HFFc6 (cell line): ENCODE measurements around the gene ADAMTS9. TPM values are rescaled to one million over a fixed set of nuclear protein-coding genes. Genes with fewer than 3 reads are reported as not detected.

Experiments
- DNase-seq: peaks from one replicate; pipeline ENCODE4 v3.0.0-alpha.2; 2018
- H3K27ac Mint-ChIP-seq: 2 replicates; pipeline ENCODE4 v1.8.0; 2020; ENCODE audit warnings: mild to moderate bottlenecking, mixed read lengths
- H3K27me3 Mint-ChIP-seq: 2 replicates; pipeline ENCODE4 v1.8.0; 2021; ENCODE audit warnings: mild to moderate bottlenecking, moderate library complexity, mixed read lengths; ENCODE audit not compliant: insufficient read depth
- H3K36me3 Mint-ChIP-seq: 2 replicates; pipeline ENCODE4 v1.8.0; 2021; ENCODE audit warnings: low read depth, mixed read lengths
- H3K4me1 Mint-ChIP-seq: 2 replicates; pipeline ENCODE4 v1.8.0; 2020; ENCODE audit warnings: low read depth, mixed read lengths
- H3K4me3 Mint-ChIP-seq: 2 replicates; pipeline ENCODE4 v1.8.0; 2020; ENCODE audit warnings: mild to moderate bottlenecking, moderate library complexity, mixed read lengths
- H3K9me3 Mint-ChIP-seq: 2 replicates; pipeline ENCODE4 v1.8.0; 2020; ENCODE audit warnings: mild to moderate bottlenecking, mixed read lengths
- total RNA-seq, 6 experiments: library from RNA; stranded (reverse); fragmentation: NEBNext Ultra II Directional; extraction: Animal tissue kit (Norgen Biotek cat#: 25700); gene quantifications; 2 replicates in 1 of 6; 3 replicates in 5 of 6; pipeline ENCODE4 v1.2.3, GENCODE V29; 2021
- TF ChIP-seq, protein P1 (sequence below): fragments of 200-600 bp; sonication (generic); IDR thresholded peaks from 2 replicates; pipeline ENCODE4 v1.5.0; 2021; ENCODE audit warnings: antibody characterized with exemption, mild to moderate bottlenecking

Gene ADAMTS9
- total RNA-seq, 6 experiments from 2014 or later = 0.07 to 0.14 (median 0.12) TPM; not detected in 1

DNA sequence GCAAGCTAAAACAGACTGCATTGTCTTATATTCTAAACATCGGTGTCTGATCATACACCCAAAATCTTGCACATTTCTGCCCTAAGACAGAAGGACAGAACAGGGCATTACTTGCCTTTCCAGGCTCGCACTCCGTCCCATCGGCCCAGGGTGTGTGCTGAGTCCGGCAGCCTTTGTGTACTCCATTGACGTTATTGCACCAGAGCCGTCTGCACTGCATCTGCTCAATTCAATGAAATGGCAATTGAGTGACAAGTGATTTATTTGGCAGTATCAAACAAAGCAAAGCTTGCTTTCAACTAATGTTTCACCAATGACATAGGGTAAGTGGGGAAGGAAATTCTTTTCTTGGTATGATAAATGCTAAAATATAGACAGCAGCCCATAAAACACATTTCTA, 40.0 kb downstream of the ADAMTS9 start:
- H3K4me1 Mint-ChIP-seq = no peaks in the 10 kb centered on the region; the same call in 1 of the 2 replicates
- TF ChIP-seq, protein P1, sequence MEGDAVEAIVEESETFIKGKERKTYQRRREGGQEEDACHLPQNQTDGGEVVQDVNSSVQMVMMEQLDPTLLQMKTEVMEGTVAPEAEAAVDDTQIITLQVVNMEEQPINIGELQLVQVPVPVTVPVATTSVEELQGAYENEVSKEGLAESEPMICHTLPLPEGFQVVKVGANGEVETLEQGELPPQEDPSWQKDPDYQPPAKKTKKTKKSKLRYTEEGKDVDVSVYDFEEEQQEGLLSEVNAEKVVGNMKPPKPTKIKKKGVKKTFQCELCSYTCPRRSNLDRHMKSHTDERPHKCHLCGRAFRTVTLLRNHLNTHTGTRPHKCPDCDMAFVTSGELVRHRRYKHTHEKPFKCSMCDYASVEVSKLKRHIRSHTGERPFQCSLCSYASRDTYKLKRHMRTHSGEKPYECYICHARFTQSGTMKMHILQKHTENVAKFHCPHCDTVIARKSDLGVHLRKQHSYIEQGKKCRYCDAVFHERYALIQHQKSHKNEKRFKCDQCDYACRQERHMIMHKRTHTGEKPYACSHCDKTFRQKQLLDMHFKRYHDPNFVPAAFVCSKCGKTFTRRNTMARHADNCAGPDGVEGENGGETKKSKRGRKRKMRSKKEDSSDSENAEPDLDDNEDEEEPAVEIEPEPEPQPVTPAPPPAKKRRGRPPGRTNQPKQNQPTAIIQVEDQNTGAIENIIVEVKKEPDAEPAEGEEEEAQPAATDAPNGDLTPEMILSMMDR = no peak
- H3K27ac Mint-ChIP-seq = no peak overlapping the region

DNA sequence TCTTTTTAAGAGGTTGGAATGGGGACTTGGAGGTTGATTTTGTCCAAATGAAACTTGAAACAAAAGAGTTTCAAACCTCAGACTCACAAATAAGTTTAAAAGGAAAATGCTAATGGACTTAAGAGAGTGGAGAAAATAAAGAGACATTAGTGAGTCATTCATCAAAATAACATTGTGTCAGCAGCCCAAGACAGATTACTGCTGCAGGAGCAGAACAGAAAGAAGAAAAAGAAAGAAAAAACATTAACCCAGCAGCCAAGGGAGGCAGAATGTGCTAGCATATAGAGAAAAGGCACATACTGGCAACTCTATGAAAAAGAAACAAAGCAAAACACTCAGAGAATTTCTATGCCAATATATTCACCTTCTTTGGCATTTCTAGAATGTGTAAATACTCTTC, 42.6 kb downstream of the ADAMTS9 start:
- Mint-ChIP-seq H3K9me3 (no peaks in the 10 kb centered on the region), H3K36me3 (no peaks in the 10 kb centered on the region), H3K4me3 (no peak overlapping the region), H3K4me1 (no peaks in the 10 kb centered on the region; the same call in 1 of the 2 replicates), H3K27ac (no peak overlapping the region), H3K27me3 (peaks cover 3% of the 10 kb centered on the region)
- no peak for DNase-seq
- TF ChIP-seq, protein P1 = no peak

More for the DNA sequence above, 40.0 kb downstream of the ADAMTS9 start:
- Mint-ChIP-seq H3K4me3 (no peak overlapping the region), H3K27me3 (peaks cover 2% of the 10 kb centered on the region; the same call in 1 of the 2 replicates), H3K36me3 (no peaks in the 10 kb centered on the region), H3K9me3 (no peaks in the 10 kb centered on the region)
- no peak for DNase-seq

DNA sequence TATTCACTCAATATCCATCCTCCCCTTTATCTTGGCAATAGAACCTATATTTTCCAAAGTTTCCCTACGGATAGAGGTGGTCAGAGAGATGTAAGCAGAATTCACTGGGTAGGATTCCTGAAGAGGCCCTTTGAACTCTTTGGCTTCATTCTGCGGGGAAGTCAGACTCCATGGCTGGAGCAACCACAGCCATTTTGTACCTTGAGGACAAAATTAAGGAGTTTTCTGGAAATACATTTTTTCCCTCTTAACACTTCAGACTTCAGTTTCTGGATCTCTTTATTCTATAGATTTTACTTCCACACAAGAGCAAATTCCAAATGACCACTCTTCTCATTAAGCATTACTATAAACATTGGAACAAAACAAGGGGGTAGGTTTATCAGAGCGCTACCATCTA, 43.3 kb downstream of the ADAMTS9 start:
- TF ChIP-seq, protein P1 = no peak
- DNase-seq = no peak
- Mint-ChIP-seq H3K27ac (no peak overlapping the region), H3K9me3 (no peaks in the 10 kb centered on the region), H3K27me3 (peaks cover 3% of the 10 kb centered on the region), H3K4me3 (no peak overlapping the region), H3K4me1 (no peaks in the 10 kb centered on the region; the same call in 1 of the 2 replicates), H3K36me3 (no peaks in the 10 kb centered on the region)

DNA sequence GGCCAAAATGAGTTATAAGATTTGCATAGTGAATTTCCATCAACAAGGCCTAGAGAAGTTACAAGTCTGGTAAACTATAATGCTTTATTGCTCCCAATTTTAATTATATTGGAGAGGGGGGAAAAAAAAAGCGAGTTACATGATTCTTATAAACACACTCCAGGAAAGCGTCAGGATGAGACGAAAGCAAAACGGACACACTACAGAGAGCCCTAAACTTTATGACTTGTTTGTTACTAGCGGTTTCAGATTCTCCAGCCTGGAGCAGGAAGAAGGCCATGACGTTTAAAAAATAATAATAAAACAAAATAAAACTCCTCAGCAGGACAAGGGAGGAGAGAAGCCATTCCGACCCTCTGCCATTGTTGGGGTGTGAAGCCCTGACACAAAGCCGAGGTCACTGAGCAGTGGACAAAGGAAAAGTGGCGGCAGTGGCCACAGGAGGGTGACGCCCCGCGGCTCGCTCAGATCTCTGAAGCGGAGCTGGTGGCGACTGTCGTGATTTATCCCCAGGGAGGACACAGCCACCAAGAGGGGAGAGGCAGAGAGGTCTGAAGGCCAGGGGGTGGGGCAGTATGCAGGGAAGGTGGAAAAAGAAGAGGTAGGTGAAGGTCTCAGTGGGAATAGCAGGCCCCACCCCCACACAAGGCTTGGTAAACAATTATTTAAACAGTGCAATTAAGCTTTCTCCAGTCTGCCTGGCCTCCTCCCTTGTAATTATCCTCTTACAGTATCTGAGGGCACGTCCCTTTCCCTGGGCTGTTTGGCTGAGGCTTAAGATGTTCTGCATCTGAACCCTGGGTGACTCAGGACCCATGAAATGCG, 45.3 kb downstream of the ADAMTS9 start:
- no peak overlapping the region for H3K27ac Mint-ChIP-seq

DNA sequence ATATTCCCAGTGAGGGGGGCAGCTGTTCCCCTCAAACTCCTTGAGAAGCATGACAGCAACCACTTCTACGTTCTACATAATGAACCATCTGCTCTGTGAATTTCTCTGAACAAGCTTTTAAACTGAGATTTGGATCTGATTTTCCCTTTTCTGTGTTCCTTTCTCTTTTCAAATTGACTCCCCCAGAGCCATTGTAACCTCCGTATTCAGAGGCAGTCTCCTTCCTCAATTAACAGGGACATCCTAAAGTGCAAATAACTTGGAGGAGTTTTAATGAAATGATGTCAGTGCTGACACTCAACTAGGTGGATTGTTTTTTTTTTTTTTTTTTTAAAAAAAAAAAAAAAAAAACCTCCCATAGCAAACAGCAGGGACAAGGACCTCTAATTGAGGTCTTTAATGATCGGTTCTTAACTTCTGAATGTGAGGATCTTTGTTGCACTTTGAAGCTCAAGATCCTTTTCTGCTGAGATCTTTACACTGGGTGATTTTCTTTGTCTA, 48.8 kb downstream of the ADAMTS9 start:
- no peak for DNase-seq
- no peak overlapping the region for H3K27ac Mint-ChIP-seq
- no peaks in the 10 kb centered on the region for H3K9me3 Mint-ChIP-seq
- peaks cover 6% of the 10 kb centered on the region for H3K27me3 Mint-ChIP-seq
- TF ChIP-seq, protein P1 = no peak
- H3K4me3 Mint-ChIP-seq = no peak overlapping the region
- H3K36me3 Mint-ChIP-seq = no peaks in the 10 kb centered on the region
- no peaks in the 10 kb centered on the region; the same call in 1 of the 2 replicates for H3K4me1 Mint-ChIP-seq

More for the DNA sequence above, 45.3 kb downstream of the ADAMTS9 start:
- H3K4me1 Mint-ChIP-seq = no peaks in the 10 kb centered on the region; the same call in 1 of the 2 replicates
- H3K9me3 Mint-ChIP-seq = no peaks in the 10 kb centered on the region
- no peak for DNase-seq
- TF ChIP-seq, protein P1 = no peak
- peaks cover 3% of the 10 kb centered on the region for H3K27me3 Mint-ChIP-seq
- peak overlapping the region; percentile 52; the same call in 1 of the 2 replicates for H3K4me3 Mint-ChIP-seq
- no peaks in the 10 kb centered on the region for H3K36me3 Mint-ChIP-seq
